Ureter (tissue), 1 donor: Measurements from ENCODE around the gene CPD. TPM values are rescaled to one million over a fixed set of nuclear protein-coding genes. Genes with fewer than 3 reads are reported as not detected.

Experiments used
- DNase-seq: peaks from one replicate; pipeline ENCODE4 v3.0.0-alpha.2; 2020; ENCODE audit warnings: low spot score
- total RNA-seq: library from RNA; stranded (reverse); gene quantifications from one replicate; pipeline ENCODE4 v1.2.4, GENCODE V29; 2023
- donor health status: DM: yes; HTN: yes; CAD: no.

The CPD gene
- total RNA-seq, 1 donor from 2014 or later: 61.0 TPM

- DNase-seq: no peak
These were observed 26.4 kb upstream of the CPD start for GRCh38 chr17:30352240-30352814.

GRCh38 chr17:30354701-30355100 lies 24.0 kb upstream of the CPD start:
- no peak for DNase-seq

DNA sequence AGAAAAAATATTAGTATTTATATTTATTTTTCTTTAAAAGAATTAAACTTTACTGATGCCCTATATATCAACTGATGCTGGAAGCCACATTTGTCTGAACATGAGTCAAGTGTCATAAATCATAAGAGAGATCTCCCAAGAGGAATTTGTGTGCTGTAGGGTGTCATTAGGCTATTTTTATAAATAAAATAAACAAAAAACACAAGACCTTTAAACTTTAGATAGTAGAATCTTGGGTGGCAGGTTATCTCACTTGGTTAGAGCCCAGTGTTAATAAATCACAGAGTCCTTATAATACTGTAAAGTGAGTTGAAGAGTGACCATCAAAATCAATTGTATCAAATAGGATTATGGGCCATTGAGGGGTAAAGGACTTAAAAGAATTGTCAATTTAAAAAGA lies 21.3 kb upstream of the CPD start:
- DNase-seq: no peak

DNA sequence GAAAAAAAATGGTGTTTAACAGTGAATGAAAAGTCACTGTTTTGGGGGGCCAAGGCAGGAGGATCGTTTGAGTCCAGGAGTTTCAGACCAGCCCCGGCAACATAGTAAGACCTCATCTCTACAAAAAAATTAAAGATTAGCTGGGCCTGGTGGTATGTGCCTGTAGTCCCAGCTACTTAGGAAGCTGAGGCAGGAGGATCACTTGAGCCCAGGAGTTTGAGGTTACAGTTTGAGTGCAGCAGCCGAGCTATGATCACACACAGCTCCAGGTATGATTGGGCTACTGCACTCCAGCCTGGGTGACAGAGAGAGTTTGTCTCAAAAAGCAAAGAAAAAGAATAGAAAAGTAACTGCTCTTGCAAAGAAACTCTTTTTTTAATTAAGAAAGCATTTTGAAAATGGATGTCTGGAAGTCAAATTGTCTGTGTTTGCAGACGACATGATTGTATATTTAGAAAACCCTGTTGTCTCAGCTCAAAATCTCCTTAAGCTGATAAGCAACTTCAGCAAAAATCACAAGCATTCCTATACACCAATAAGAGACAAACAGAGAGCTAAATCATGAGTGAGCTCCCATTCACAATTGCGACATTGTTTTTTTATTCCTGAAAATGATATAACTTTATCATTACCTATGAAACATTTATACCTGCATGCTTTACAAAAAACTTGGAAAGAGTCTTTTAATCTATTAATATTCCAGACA lies 20.5 kb upstream of the CPD start:
- no peak for DNase-seq

- DNase-seq: no peak
These were observed 18.5 kb upstream of the CPD start for GRCh38 chr17:30360086-30360808.

DNA sequence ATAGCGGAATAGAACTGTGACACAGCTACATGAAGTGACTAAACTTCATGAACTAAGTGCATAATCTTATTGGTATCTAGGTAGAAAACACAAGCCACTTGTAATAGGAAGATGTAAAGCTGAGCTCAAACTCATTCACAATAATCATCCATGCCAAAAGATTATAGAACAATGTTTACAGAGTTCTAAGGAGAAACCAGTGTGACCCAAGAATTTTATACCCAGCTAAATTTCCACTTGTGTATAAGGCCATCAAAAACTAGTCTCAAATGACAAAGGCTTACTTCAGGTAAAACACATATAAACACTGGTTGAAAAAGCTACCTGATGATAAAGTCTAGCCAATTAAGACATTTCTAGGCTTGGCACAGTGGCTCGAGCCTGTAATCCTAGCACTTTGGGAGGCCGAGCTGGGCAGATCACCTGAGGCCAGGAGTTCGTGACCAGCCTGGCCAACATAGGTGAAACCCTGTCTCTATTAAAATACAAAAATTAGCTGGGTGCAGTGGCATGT lies 16.9 kb upstream of the CPD start:
- DNase-seq: no peak

GRCh38 chr17:30363715-30364202 lies 15.0 kb upstream of the CPD start:
- DNase-seq: peak; percentile 66

DNA sequence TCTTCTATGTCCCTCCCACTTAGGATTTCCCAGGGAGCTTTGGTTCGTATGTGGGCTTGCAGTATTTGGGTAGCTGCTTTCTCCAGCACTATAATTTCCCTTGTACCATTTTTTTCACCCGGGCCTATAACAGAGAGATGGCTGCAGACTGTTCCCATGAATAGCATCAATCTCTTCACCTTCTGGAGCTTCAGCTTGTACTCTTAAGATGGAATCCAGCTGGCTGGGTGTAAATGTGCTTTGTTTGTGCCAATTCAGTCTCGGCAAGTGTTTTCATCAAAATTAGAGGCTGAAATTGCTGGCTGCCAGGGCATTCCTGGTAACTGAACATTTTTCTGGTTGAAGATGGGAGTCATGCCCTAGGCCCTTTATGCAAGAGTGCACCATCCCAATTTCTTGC lies 12.2 kb upstream of the CPD start:
- DNase-seq: no peak

GRCh38 chr17:30368912-30369720 lies 9.6 kb upstream of the CPD start:
- DNase-seq: no peak

- no peak for DNase-seq
These were observed 8.7 kb upstream of the CPD start for GRCh38 chr17:30369995-30370394.

- DNase-seq: no peak
These were observed 6.0 kb upstream of the CPD start for GRCh38 chr17:30372755-30373154.

DNA sequence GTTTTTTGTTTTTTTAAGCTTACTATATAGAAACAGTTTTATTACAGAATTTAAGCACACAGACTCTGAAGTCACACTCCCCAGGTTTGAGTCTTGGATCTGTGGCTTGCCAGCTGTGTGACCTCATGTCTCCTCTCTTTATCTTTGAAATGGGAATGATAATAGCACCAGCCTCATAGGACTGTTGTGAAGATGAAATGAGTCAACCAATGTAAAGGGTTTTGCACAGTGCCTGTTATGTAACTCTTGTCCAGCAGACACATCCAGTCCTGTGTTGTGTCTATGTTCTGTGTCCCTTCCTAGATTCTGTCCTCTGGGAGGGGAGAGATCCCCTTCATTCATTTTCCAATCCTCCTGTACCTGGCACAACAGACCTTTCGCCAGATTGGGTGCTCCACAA lies 3.1 kb upstream of the CPD start:
- no peak for DNase-seq

- DNase-seq: peak; percentile 52
These were observed 1.9 kb upstream of the CPD start for GRCh38 chr17:30376621-30377452.

- no peak for DNase-seq
These were observed 1.0 kb upstream of the CPD start for GRCh38 chr17:30377574-30378240.

DNA sequence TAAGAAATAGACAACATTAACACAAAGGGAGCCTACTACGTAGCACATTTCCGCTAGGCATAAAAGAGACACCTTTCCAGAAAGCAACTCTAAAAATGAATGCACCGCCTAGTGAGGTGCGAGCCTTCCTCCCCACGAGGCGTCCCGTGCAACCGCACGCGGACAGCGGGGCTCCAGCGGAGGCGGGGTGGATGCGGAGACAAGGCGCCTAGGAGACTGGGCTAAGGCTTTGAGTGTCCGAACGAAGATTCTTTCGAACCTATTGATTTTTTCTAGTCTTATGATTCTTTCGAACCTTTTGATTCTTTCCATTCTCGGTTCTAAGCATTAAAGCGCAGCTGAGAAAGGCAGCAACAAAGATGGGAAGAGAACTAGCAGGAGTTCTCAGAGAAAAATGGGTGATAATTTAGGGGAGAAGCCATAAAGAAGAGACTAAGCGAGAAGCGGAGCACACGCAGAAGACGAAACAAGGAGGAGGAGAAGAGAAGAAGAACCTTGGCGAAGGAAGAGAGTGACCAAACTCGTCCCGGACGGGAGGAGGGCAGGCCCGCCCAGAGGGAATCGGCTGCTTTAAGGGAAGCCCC lies 394 bp upstream of the CPD start:
- DNase-seq: no peak

GRCh38 chr17:30379303-30379902 lies 676 bp downstream of the CPD start:
- no peak for DNase-seq

GRCh38 chr17:30379903-30380381 lies 1.2 kb downstream of the CPD start:
- DNase-seq: no peak

DNA sequence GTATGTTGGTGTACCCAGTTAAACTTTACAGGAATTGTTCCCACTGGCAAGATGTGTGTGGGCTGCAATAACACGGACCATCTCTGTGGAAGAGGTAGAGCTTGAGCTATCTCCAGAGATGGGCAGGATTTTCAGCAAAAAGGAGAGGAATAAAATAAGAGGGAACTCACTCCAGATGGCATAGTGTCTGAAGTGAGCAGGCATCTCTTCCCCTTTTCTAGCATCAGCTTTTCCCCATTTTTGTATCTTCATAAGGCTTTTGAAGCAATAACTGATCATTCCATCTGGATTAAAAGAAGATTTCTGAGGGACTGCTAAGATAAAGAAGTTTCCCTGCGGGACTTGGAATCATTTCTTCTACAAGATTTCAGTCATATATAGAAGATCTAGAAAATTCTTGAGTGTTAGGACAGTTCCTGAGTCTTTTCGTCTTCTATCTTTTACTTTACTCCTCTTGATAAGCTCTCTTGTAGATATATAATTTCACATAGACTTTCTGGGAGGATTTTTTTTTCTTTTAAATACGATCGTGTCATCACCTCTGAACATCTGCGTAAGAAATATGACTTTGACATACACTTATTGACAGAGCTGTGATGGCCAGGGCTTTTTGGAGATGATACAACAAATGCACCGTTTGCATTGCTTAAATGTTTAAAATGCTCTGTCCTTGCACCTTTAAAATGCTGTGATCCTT lies 2.1 kb downstream of the CPD start:
- DNase-seq: no peak

DNA sequence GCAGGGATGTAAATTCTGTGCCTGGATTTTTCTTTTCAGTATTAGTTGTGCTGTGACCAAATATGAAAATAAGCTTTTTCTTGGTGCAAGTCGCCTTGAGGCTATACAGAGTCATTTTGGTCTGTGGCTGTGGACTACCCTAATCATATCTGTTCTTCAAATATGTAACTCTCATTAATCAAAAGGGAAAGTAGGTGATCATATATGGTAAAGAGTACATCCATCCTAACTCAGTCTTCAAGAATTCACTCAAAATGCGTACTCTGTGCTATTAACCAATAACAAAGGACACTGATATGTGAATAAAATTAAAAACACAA lies 2.6 kb downstream of the CPD start:
- no peak for DNase-seq
